ENCODE measurements around the gene BCO2. TPM values are rescaled to one million over a fixed set of nuclear protein-coding genes. Genes with fewer than 3 reads are reported as not detected.
A peak's percentile ranks its signal among the peaks of the same experiment; 100 is the strongest.

Gene BCO2
- total RNA-seq, 3 donors from 2014 or later (not counting 1 experiment from before 2014, with no cell fraction given) = 3.9 to 7.2 (median 5.8) TPM

DNA sequence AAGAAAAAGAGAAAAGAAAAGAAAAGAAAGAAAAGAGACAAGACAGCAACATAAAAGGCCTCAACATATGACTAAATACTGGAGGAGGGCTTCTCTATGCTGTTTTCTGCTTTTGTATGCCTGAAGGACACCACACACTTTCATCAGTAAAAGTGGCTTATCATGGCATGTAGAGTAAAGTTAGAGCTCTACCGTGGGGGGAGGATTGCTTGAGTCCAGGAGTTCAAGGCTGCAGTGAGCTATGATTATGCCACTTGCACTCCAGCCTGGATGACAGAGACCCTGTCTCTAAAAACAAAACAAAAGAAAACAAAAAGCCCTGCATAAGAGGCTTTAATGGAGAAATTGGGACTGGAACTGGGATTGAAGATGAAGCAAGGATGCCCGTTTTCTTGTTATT lies 56.6 kb downstream of the BCO2 start:
- TF ChIP-seq, protein P1, sequence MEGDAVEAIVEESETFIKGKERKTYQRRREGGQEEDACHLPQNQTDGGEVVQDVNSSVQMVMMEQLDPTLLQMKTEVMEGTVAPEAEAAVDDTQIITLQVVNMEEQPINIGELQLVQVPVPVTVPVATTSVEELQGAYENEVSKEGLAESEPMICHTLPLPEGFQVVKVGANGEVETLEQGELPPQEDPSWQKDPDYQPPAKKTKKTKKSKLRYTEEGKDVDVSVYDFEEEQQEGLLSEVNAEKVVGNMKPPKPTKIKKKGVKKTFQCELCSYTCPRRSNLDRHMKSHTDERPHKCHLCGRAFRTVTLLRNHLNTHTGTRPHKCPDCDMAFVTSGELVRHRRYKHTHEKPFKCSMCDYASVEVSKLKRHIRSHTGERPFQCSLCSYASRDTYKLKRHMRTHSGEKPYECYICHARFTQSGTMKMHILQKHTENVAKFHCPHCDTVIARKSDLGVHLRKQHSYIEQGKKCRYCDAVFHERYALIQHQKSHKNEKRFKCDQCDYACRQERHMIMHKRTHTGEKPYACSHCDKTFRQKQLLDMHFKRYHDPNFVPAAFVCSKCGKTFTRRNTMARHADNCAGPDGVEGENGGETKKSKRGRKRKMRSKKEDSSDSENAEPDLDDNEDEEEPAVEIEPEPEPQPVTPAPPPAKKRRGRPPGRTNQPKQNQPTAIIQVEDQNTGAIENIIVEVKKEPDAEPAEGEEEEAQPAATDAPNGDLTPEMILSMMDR (IDR thresholded peaks at IDR 0.05) = no peak
- intact Hi-C loops (cut with micrococcal nuclease) = no loop called here
- Mint-ChIP-seq H3K9me3 (no peaks in the 10 kb centered on the region), H3K36me3 (peaks cover 18% of the 10 kb centered on the region), H3K27me3 (ENCODE audit: low read depth in 2 of 2) (no peaks in the 10 kb centered on the region), H3K27ac (no peak overlapping the region), H3K4me1 (peaks cover 16 to 25% of the 10 kb centered on the region in 2 donors), H3K4me3 (no peak overlapping the region)
- ATAC-seq (no peak), DNase-seq (no peak)
- Histone ChIP-seq H3K27ac (ENCODE audit: low read length) (no peak overlapping the region), H3K4me1 (ENCODE audit: control insufficient read depth, insufficient read depth, low read length) (peaks cover 7% of the 10 kb centered on the region), H3K4me3 (ENCODE audit: low read length) (no peak overlapping the region), H3K36me3 (ENCODE audit: control insufficient read depth, insufficient read depth, low read length) (peaks cover 47% of the 10 kb centered on the region), H3K9me3 (ENCODE audit: control insufficient read depth, insufficient read depth, low read length) (no peaks in the 10 kb centered on the region), H3K27me3 (ENCODE audit: control insufficient read depth, insufficient read depth, low read length) (no peaks in the 10 kb centered on the region)
- WGBS (ENCODE audit: insufficient coverage) = 100% methylated on average over 1 of the region's 2 CpGs

GRCh38 chr11:112235750-112236390 lies 60.6 kb downstream of the BCO2 start:
- Mint-ChIP-seq H3K9me3 (no peaks in the 10 kb centered on the region), H3K4me1 (peaks cover 0 to 5% of the 10 kb centered on the region in 2 donors), H3K4me3 (no peak overlapping the region), H3K27ac (no peak overlapping the region), H3K27me3 (ENCODE audit: low read depth in 2 of 2) (no peaks in the 10 kb centered on the region), H3K36me3 (peaks cover 28% of the 10 kb centered on the region)
- no peak for DNase-seq
- intact Hi-C loops (cut with micrococcal nuclease) = no loop called here
- TF ChIP-seq, protein P1 (IDR thresholded peaks at IDR 0.05) = no peak
- H3K4me1 ChIP-seq (ENCODE audit: control insufficient read depth, insufficient read depth, low read length) = no peaks in the 10 kb centered on the region
- H3K27me3 ChIP-seq (ENCODE audit: control insufficient read depth, insufficient read depth, low read length) = no peaks in the 10 kb centered on the region
- no peaks in the 10 kb centered on the region for H3K9me3 ChIP-seq (ENCODE audit: control insufficient read depth, insufficient read depth, low read length)
- H3K36me3 ChIP-seq (ENCODE audit: control insufficient read depth, insufficient read depth, low read length) = peaks cover 49% of the 10 kb centered on the region
- WGBS (ENCODE audit: insufficient coverage) = 80% methylated on average over 8 of the region's 8 CpGs
- peak overlapping the region; percentile 19 for H3K27ac ChIP-seq (ENCODE audit: low read length)
- H3K4me3 ChIP-seq (ENCODE audit: low read length) = no peak overlapping the region
- no peak for ATAC-seq

GRCh38 chr11:112237451-112237850 lies 62.1 kb downstream of the BCO2 start:
- WGBS (ENCODE audit: insufficient coverage) = 98% methylated on average over 4 of the region's 4 CpGs
- Mint-ChIP-seq H3K27ac (no peak overlapping the region), H3K4me3 (no peak overlapping the region), H3K27me3 (ENCODE audit: low read depth in 2 of 2) (no peaks in the 10 kb centered on the region), H3K9me3 (no peaks in the 10 kb centered on the region), H3K36me3 (peaks cover 28% of the 10 kb centered on the region), H3K4me1 (no peaks in the 10 kb centered on the region)
- Histone ChIP-seq H3K9me3 (ENCODE audit: control insufficient read depth, insufficient read depth, low read length) (no peaks in the 10 kb centered on the region), H3K4me1 (ENCODE audit: control insufficient read depth, insufficient read depth, low read length) (no peaks in the 10 kb centered on the region), H3K36me3 (ENCODE audit: control insufficient read depth, insufficient read depth, low read length) (peaks cover 48% of the 10 kb centered on the region), H3K4me3 (ENCODE audit: low read length) (no peak overlapping the region), H3K27ac (ENCODE audit: low read length) (no peak overlapping the region), H3K27me3 (ENCODE audit: control insufficient read depth, insufficient read depth, low read length) (no peaks in the 10 kb centered on the region)
- TF ChIP-seq, protein P1 (IDR thresholded peaks at IDR 0.05) = no peak
- ATAC-seq (no peak), DNase-seq (no peak)
- intact Hi-C loops (cut with micrococcal nuclease) = no loop called here

DNA sequence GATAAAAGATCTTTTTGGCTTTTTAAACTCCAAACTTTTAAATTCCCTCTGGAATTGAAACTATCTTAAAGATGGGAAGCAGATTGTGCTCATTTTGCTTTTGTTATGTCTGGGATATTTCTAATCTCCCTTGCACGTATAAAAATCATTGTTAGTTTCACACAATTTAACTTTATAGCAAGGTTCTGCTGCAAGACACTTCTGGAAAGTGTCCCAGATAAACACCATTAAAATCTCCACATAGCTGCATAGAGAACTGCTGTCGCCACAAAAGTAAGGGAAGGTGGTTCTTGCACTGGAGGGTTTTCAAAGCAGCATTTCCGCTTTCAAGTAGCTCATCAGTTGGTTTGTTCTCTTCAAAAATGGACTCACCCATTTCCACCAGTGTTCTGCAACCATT lies 62.7 kb downstream of the BCO2 start:
- Mint-ChIP-seq H3K36me3 (peaks cover 28% of the 10 kb centered on the region), H3K9me3 (no peaks in the 10 kb centered on the region), H3K4me3 (no peak overlapping the region), H3K4me1 (no peaks in the 10 kb centered on the region), H3K27ac (no peak overlapping the region), H3K27me3 (ENCODE audit: low read depth in 2 of 2) (no peaks in the 10 kb centered on the region)
- TF ChIP-seq, protein P1 (IDR thresholded peaks at IDR 0.05) = no peak
- Histone ChIP-seq H3K4me1 (ENCODE audit: control insufficient read depth, insufficient read depth, low read length) (no peaks in the 10 kb centered on the region), H3K27ac (ENCODE audit: low read length) (no peak overlapping the region), H3K27me3 (ENCODE audit: control insufficient read depth, insufficient read depth, low read length) (no peaks in the 10 kb centered on the region), H3K9me3 (ENCODE audit: control insufficient read depth, insufficient read depth, low read length) (no peaks in the 10 kb centered on the region), H3K36me3 (ENCODE audit: control insufficient read depth, insufficient read depth, low read length) (peaks cover 46% of the 10 kb centered on the region), H3K4me3 (ENCODE audit: low read length) (no peak overlapping the region)
- WGBS (ENCODE audit: insufficient coverage) = 100% methylated on average over 1 of the region's 3 CpGs
- no peak for ATAC-seq
- intact Hi-C loops (cut with micrococcal nuclease) = no loop called here
- DNase-seq = no peak
